GM12878 (cell line): Measurements from ENCODE around the gene ANXA11.

Source experiments
- EP300 ChIP-seq, 2 experiments: fragments of 150-350 bp in 1 of 2; IDR thresholded peaks; 2 replicates each; pipeline ENCODE4 v1.6.1; 2011 to 2012; ENCODE audit warnings: low read depth in 2 of 2, low read length in 2 of 2, borderline replicate concordance in 1 of 2, improper control_type of control experiment in 1 of 2, inconsistent platforms in 1 of 2; ENCODE audit not compliant: control insufficient read depth in 1 of 2
- KAT2A ChIP-seq: conservative IDR thresholded peaks from 2 replicates; pipeline ENCODE4 v1.6.1; 2011; ENCODE audit warnings: low read depth, low read length; ENCODE audit not compliant: control insufficient read depth
- MEF2A ChIP-seq: IDR thresholded peaks from 2 replicates; pipeline ENCODE4 v1.6.1; 2011; ENCODE audit warnings: low read depth, mild to moderate bottlenecking, low read length, moderate library complexity; ENCODE audit not compliant: insufficient read depth
- MYC ChIP-seq: IDR thresholded peaks from 2 replicates; pipeline ENCODE4 v1.6.1; 2011; ENCODE audit warnings: mild to moderate bottlenecking, low read length, moderate library complexity, inconsistent platforms; ENCODE audit not compliant: insufficient read depth, insufficient replicate concordance, insufficient read length, severe bottlenecking
- POLR2A ChIP-seq: IDR thresholded peaks from 2 replicates; pipeline ENCODE4 v1.6.1; 2011; ENCODE audit warnings: low read depth, mild to moderate bottlenecking, low read length
- RAD21 ChIP-seq: IDR thresholded peaks from 2 replicates; pipeline ENCODE4 v1.6.1; 2011; ENCODE audit warnings: mild to moderate bottlenecking, low read depth, low read length, moderate library complexity; ENCODE audit not compliant: insufficient read depth
- RAD51 ChIP-seq: fragments of 450-650 bp; IDR thresholded peaks from 2 replicates; pipeline ENCODE4 v1.6.1; 2016; ENCODE audit warnings: moderate library complexity, mild to moderate bottlenecking, inconsistent platforms
- RELA ChIP-seq: fragments of 450-650 bp; IDR thresholded peaks from 2 replicates; pipeline ENCODE4 v1.8.0; 2014; ENCODE audit warnings: borderline replicate concordance; ENCODE audit not compliant: partially characterized antibody
- TAF1 ChIP-seq: IDR thresholded peaks from 2 replicates; pipeline ENCODE4 v1.6.1; 2011; ENCODE audit warnings: mild to moderate bottlenecking, low read depth, low read length, borderline replicate concordance
- TARDBP ChIP-seq: IDR thresholded peaks from 2 replicates; pipeline ENCODE4 v1.6.1; 2016; ENCODE audit warnings: borderline replicate concordance
- YY1 ChIP-seq: IDR thresholded peaks from 2 replicates; pipeline ENCODE4 v1.6.1; 2011; ENCODE audit warnings: low read depth, mild to moderate bottlenecking, low read length
- ZNF274 ChIP-seq: IDR thresholded peaks from one replicate; pipeline ENCODE4 v1.8.0; 2011; ENCODE audit not compliant: insufficient read length, insufficient read depth
- TF ChIP-seq, protein P1 (sequence below): IDR thresholded peaks from 2 replicates; pipeline ENCODE4 v1.6.1; 2011; ENCODE audit warnings: borderline replicate concordance, low read depth, mild to moderate bottlenecking, moderate library complexity, low read length; ENCODE audit not compliant: insufficient read depth, poor library complexity, severe bottlenecking
- TF ChIP-seq, protein P2 (sequence below), 3 experiments: IDR thresholded peaks in 2 of 3; conservative IDR thresholded peaks in 1 of 3; 2 replicates each; pipeline ENCODE4 v1.5.1; 2011; ENCODE audit warnings: low read depth in 3 of 3, low read length in 3 of 3, mild to moderate bottlenecking in 3 of 3, control low read depth in 2 of 3, moderate library complexity in 2 of 3, inconsistent platforms in 1 of 3, mixed read lengths in 1 of 3; ENCODE audit not compliant: control insufficient read depth in 2 of 3, insufficient read depth in 1 of 3; ENCODE audit errors: extremely low read depth in 1 of 3

DNA sequence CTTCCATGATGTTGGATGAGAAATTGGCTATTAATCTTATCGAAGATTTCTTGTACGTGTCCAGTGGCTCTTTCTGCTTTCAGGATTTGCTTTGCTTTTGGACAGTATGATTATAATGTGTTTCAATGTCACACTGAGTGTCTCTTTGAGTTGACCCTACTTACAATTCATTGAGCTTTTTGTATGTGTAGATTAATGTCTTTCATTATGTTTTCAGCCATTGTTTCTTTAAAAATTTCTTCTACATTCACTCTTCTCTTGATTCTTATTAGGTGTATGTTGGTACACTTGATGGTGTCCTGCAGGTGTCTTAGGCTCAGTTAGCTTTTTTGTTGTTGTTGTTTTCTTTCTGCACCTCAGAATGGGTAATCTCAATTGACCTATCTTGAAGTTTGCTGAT, 56.2 kb downstream of the ANXA11 start:
- TF ChIP-seq EP300 (IDR thresholded peaks at IDR 0.05; ENCODE audit: borderline replicate concordance in 1 of 2, control insufficient read depth in 1 of 2, low read depth in 2 of 2, low read length in 2 of 2) (no peak), MEF2A (no peak), POLR2A (no peak), YY1 (no peak), TARDBP (no peak), ZNF274 (no peak), RELA (no peak), TAF1 (no peak), RAD21 (no peak), KAT2A (no peak), MYC (no peak), RAD51 (no peak)
- TF ChIP-seq, protein P1, sequence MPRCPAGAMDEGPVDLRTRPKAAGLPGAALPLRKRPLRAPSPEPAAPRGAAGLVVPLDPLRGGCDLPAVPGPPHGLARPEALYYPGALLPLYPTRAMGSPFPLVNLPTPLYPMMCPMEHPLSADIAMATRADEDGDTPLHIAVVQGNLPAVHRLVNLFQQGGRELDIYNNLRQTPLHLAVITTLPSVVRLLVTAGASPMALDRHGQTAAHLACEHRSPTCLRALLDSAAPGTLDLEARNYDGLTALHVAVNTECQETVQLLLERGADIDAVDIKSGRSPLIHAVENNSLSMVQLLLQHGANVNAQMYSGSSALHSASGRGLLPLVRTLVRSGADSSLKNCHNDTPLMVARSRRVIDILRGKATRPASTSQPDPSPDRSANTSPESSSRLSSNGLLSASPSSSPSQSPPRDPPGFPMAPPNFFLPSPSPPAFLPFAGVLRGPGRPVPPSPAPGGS: no peak
- TF ChIP-seq, protein P2, sequence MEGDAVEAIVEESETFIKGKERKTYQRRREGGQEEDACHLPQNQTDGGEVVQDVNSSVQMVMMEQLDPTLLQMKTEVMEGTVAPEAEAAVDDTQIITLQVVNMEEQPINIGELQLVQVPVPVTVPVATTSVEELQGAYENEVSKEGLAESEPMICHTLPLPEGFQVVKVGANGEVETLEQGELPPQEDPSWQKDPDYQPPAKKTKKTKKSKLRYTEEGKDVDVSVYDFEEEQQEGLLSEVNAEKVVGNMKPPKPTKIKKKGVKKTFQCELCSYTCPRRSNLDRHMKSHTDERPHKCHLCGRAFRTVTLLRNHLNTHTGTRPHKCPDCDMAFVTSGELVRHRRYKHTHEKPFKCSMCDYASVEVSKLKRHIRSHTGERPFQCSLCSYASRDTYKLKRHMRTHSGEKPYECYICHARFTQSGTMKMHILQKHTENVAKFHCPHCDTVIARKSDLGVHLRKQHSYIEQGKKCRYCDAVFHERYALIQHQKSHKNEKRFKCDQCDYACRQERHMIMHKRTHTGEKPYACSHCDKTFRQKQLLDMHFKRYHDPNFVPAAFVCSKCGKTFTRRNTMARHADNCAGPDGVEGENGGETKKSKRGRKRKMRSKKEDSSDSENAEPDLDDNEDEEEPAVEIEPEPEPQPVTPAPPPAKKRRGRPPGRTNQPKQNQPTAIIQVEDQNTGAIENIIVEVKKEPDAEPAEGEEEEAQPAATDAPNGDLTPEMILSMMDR (IDR thresholded peaks at IDR 0.05 in 2 of 3, conservative IDR thresholded peaks at IDR 0.05 in 1 of 3; ENCODE audit: control insufficient read depth in 2 of 3, extremely low read depth in 1 of 3, insufficient read depth in 1 of 3, low read depth in 3 of 3, low read length in 3 of 3): no peak
